Activated CD4-positive, alpha-beta T cell treated with anti-CD3 and anti-CD28 coated beads, Interleukin-2, amount 50 U/mL, for 4 hours (primary cell): ENCODE measurements around the gene GNAI1.
"Not testable (repeated sequence)": the region's sequence is repeated elsewhere in the genome, so short reads cannot be mapped to it uniquely, and the experiment has no call there.

Experiments
- DNase-seq, 2 experiments: peaks; one replicate each; pipeline ENCODE4 v3.0.0-alpha.2; 2020

Gene GNAI1

GRCh38 chr7:80133361-80134114 lies 1.1 kb upstream of the GNAI1 start:
- DNase-seq = no peak

- no peak for DNase-seq
Measured at GRCh38 chr7:80134115-80134535, 506 bp upstream of the GNAI1 start.

GRCh38 chr7:80135309-80136104 lies 876 bp downstream of the GNAI1 start:
- no peak for DNase-seq

GRCh38 chr7:80136261-80137055 lies 1.8 kb downstream of the GNAI1 start:
- no peak for DNase-seq

GRCh38 chr7:80137410-80137809 lies 2.8 kb downstream of the GNAI1 start:
- no peak for DNase-seq

GRCh38 chr7:80139236-80139635 lies 4.6 kb downstream of the GNAI1 start:
- DNase-seq = no peak

- no peak for DNase-seq
Measured at GRCh38 chr7:80140388-80140787, 5.8 kb downstream of the GNAI1 start.

GRCh38 chr7:80141376-80141775 lies 6.7 kb downstream of the GNAI1 start:
- DNase-seq = no peak

GRCh38 chr7:80142853-80143580 lies 8.4 kb downstream of the GNAI1 start:
- no peak for DNase-seq

- no peak for DNase-seq
Measured at GRCh38 chr7:80145780-80146422, 11.3 kb downstream of the GNAI1 start.

- DNase-seq = no peak
Measured at GRCh38 chr7:80146545-80147182, 12.0 kb downstream of the GNAI1 start.

GRCh38 chr7:80147543-80148391 lies 13.1 kb downstream of the GNAI1 start:
- DNase-seq = no peak

GRCh38 chr7:80150611-80151273 lies 16.1 kb downstream of the GNAI1 start:
- DNase-seq = no peak

- DNase-seq = no peak
Measured at GRCh38 chr7:80151274-80151665, 16.6 kb downstream of the GNAI1 start.

GRCh38 chr7:80153446-80153845 lies 18.8 kb downstream of the GNAI1 start:
- DNase-seq = no peak

GRCh38 chr7:80154656-80155333 lies 20.2 kb downstream of the GNAI1 start:
- no peak for DNase-seq

- DNase-seq = no peak
Measured at GRCh38 chr7:80155374-80155773, 20.7 kb downstream of the GNAI1 start.

GRCh38 chr7:80157770-80158169 lies 23.1 kb downstream of the GNAI1 start:
- DNase-seq = not testable (repeated sequence)

GRCh38 chr7:80159802-80160201 lies 25.2 kb downstream of the GNAI1 start:
- no peak for DNase-seq

GRCh38 chr7:80161466-80161865 lies 26.8 kb downstream of the GNAI1 start:
- DNase-seq = no peak
